ENCODE results near the gene MAFF. TPM values are rescaled to one million over a fixed set of nuclear protein-coding genes. Genes with fewer than 3 reads are reported as not detected.
"Not testable (repeated sequence)": the region's sequence is repeated elsewhere in the genome, so short reads cannot be mapped to it uniquely, and the experiment has no call there.

MAFF gene
- polyA plus RNA-seq (ENCODE audit: insufficient read length in 4 of 4) = 1 to 10 TPM; 2.5 to 4.9 (median 3.1) TPM

DNA sequence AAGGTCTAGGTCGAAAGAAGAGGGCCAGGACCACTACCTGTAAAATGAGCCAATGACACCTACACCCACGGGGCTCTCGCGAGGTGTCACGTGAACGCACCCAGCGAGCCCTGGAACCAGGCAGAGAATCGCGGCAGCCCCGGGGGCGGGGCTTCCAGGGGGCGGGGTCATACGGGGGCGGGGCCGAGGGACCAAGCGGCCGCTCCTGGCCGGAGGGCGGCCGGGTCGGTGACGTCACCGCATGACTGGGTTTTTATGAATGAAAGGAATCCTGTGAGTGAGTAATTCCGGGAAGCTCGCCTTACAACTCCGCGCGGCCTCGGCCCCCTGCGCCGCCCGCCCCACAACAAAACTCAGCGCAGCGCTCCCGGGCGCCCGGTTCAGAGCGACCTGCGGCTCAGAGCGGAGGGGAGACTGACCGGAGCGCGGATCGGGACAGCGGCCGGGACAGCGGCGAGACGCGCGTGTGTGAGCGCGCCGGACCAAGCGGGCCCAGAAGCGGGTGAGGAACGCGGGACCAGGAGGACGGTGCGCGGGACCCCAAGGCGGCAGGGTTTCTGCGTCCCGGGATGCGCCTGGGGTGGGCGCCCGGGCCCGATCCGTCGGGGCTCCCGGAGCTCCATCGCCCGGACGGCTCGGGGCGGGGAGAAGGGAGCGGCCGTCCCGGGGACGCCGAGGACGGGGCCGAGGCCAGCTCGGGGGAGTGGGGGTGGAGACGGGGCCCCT is at the start of gene MAFF:
TSS of gene MAFF (plus strand) at position 284 of the 726 bp plus-strand sequence. CDS start 11,860 bp downstream, outside the sequence.
- DNase-seq (ENCODE audit: low read depth in 4 of 4, low spot score in 3 of 4) = peak; percentile 88 to 91 (median 90)

- DNase-seq (ENCODE audit: low read depth in 4 of 4, low spot score in 3 of 4) = no peak
Observed at GRCh38 chr22:38153821-38154562, 47.8 kb upstream of the MAFF start.

GRCh38 chr22:38154563-38154915 is 47.3 kb upstream of the MAFF start:
- DNase-seq (ENCODE audit: low read depth in 4 of 4, low spot score in 3 of 4) = not testable (repeated sequence)

GRCh38 chr22:38155703-38156102 is 46.1 kb upstream of the MAFF start:
- no peak for DNase-seq (ENCODE audit: low read depth in 4 of 4, low spot score in 3 of 4)

DNA sequence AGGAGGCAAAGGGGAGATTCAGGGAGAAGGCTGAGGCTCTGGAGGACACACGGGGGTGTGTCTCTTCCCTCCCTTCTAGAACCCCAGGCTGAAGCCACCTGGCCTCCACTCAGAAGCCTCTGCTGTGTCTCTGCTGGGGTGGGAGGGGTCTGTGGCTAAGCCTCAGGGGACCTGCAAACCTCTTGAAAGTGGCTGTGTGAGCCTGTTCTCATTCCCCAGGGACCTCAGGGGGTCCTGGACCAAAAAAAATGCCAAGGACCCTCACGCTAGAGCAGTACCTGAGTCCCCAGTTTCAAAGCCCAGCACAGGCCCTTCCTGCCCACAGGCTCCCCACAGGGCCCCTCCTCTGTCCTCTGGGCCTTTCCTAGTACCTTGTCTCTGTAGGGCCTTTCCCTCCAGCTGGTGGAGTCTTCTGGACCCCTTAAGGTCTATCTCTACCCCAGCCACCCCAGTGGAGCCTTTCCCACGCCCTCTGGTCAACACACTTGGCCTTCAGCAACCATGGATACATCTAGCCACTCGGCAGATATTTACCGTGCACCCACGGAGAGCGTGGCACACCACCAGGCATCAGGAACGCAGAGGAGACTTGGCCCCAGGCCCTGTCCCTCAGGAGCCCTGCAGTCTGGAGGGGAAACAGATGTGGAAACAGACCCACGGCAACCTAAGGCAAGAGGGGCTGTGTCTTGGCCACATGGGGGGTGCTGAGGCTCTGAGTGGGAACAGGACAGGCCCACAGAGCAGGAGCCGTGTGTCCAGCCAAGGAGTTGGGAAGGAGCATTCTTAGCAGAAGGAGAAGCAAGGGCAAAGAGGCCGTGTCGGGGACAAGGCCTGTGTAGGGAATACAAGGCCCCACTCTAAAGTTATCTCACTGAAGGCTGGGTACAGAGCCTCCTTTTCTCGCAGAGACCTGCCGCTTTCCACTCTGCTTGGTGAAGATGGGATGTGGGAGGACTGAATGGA is 38.6 kb upstream of the MAFF start:
- DNase-seq (ENCODE audit: low read depth in 4 of 4, low spot score in 3 of 4) = no peak

GRCh38 chr22:38163844-38164550 is 37.8 kb upstream of the MAFF start:
- no peak for DNase-seq (ENCODE audit: low read depth in 4 of 4, low spot score in 3 of 4)

- no peak for DNase-seq (ENCODE audit: low read depth in 4 of 4, low spot score in 3 of 4)
Observed at GRCh38 chr22:38164551-38164918, 37.3 kb upstream of the MAFF start.

- no peak for DNase-seq (ENCODE audit: low read depth in 4 of 4, low spot score in 3 of 4)
Observed at GRCh38 chr22:38165922-38166593, 35.7 kb upstream of the MAFF start.

GRCh38 chr22:38167988-38168407 is 33.8 kb upstream of the MAFF start:
- DNase-seq (ENCODE audit: low read depth in 4 of 4, low spot score in 3 of 4) = no peak

DNA sequence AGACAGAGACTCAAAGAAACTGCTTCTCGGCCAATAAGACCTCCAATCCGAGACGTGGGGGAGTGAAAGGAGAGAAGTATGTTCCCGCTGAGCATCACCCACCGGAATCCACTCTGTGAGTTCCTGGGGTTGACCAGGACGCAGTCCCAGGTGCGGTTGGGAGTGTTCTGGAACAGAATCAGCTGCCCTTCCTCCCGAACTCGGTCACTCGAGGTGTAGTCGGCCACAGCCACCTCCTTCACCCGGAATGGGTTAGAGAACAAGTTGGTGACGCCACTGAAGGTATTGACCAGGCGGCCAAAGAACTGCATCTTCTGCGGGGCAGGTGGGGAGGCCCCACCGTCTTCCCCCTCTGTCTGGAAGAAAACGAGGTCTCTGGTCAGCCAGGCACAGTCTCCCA is 32.7 kb upstream of the MAFF start:
- DNase-seq (ENCODE audit: low read depth in 4 of 4, low spot score in 3 of 4) = no peak

DNA sequence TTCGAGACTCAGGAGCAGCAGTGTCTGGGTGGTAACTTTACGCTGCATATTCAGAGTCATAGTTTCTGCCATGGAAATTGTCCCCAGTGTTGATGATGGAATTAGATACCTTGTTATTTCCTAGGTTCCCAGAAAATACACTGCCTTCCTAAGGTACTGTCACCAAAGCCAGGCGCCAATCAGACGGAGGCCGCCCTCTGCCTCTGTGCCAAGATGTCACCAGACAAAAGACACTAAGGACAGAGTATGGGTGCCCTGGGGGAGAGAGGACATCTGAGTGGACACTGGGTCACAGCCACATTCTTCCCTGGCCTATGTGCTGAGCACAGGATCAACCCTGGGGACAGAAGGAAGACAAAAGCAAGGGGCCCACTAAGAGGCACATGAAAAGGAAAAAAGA is 31.3 kb upstream of the MAFF start:
- DNase-seq (ENCODE audit: low read depth in 4 of 4, low spot score in 3 of 4) = no peak

DNA sequence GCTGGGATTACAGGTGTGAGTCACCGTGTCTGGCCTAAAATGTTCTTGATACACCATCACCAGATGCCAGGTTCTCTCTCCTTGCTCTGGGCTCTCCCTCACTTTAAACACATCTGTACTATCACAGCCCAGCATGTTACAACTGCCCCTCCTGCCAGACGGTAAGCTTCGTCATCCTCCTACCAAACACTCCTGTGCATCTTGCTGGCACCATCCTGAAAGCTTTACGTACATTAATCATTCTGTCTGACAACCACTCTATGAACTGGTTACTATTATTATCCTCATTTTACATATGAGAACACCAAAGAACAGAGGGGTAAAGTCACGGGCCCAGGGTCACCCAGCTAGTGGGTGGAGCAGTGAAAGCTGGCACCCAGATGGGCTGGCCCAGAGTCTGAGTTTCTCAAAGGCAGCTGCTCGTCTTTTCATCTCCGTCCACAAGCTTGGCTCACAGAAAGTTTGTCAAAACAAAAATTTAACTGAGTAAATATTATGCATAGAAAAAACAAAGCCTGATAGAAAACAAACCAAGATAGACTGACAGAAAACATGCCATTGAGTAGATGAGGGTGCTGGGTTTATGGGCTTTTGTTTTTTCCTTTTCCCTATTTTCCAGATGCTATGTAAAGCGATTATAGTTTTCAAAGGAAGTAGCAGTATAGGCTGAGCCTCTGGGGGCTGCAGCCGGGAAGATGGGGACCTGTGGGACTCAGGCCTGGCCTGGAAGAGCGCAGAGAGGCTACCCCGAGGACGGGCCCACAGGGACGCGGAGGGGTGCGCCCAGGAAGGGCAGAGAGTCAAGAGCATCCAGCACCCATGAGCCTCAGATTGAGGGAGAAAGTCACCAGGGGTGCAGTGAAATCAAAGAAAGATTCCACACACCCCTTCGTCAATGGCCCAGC is 29.6 kb upstream of the MAFF start:
- no peak for DNase-seq (ENCODE audit: low read depth in 4 of 4, low spot score in 3 of 4)

- no peak for DNase-seq (ENCODE audit: low read depth in 4 of 4, low spot score in 3 of 4)
Observed at GRCh38 chr22:38172832-38173640, 28.8 kb upstream of the MAFF start.

DNA sequence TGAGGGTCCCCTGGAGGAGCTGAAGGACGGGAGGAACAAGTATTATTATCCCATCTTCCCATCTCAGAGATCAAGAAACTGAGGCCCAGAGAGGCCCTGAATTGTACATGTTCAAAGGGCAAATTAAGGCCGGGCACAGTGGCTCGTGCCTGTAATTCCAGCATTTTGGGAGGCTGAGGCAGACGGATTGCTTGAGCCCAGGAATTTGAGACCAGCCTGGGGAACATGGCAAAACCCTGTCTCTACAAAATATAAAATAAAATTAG is 28.2 kb upstream of the MAFF start:
- no peak for DNase-seq (ENCODE audit: low read depth in 4 of 4, low spot score in 3 of 4)

GRCh38 chr22:38174626-38175025 is 27.2 kb upstream of the MAFF start:
- DNase-seq (ENCODE audit: low read depth in 4 of 4, low spot score in 3 of 4) = no peak

GRCh38 chr22:38175206-38176118 is 26.3 kb upstream of the MAFF start:
- DNase-seq (ENCODE audit: low read depth in 4 of 4, low spot score in 3 of 4) = no peak

DNA sequence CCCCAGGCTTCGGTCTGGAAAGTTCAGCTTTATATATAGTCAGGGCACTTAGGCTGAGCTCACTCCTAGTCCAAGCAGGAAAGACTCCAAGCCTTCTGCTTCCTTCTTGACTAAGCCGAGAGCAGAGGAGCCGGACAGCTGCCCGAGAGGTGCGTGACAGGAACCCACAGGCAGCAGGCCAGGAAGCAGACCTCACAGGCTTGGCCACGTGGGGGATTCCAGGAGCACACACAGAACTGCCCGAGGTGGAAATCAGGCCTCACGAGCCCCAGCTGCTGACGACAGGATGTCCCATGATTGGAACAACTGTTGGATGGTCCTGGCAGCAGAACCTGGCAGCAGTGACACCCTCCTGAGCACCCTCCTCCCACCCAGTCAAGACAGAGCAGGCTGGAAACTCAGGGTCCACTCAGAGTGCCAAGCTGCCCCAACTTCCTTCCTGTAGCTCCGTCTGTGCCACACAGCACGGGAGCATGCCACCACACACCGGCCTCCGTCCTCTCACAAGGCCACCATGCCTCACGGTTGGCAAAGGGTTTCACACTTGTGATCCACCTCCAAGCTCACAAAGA is 25.5 kb upstream of the MAFF start:
- DNase-seq (ENCODE audit: low read depth in 4 of 4, low spot score in 3 of 4) = no peak
